Cardiac muscle cell (in vitro differentiated cells and primary cell): Measurements from ENCODE around the gene ANXA5. TPM values are rescaled to one million over a fixed set of nuclear protein-coding genes. Genes with fewer than 3 reads are reported as not detected.
A peak's percentile ranks its signal among the peaks of the same experiment; 100 is the strongest.

Experiments
- DNase-seq, 2 donors: peaks; one replicate each; pipeline versions ENCODE4 v3.0.0 to v3.0.0-alpha.2; 2010 to 2017; ENCODE audit warnings: low read depth in 1 of 2, low spot score in 1 of 2
- H3K27ac ChIP-seq: fragments of 200-600 bp; sonication (generic); 2 replicates; pipeline ENCODE4 v1.5.1; 2016
- H3K27me3 ChIP-seq: fragments of 200-600 bp; sonication (generic); 2 replicates; pipeline ENCODE4 v1.6.0; 2016; ENCODE audit warnings: control low read depth
- H3K36me3 ChIP-seq: fragments of 200-600 bp; sonication (generic); 2 replicates; pipeline ENCODE4 v1.5.1; 2016; ENCODE audit warnings: control low read depth
- H3K4me1 ChIP-seq: fragments of 200-600 bp; sonication (generic); 2 replicates; pipeline ENCODE4 v1.8.1; 2017; ENCODE audit warnings: low read depth, mild to moderate bottlenecking, mixed run types
- H3K4me3 ChIP-seq: fragments of 200-600 bp; sonication (generic); 2 replicates; pipeline ENCODE4 v1.5.1; 2016; ENCODE audit warnings: mild to moderate bottlenecking
- H3K9me3 ChIP-seq: fragments of 200-600 bp; sonication (generic); 2 replicates; pipeline ENCODE4 v1.5.1; 2017; ENCODE audit warnings: low read depth, mild to moderate bottlenecking, control low read depth
- polyA plus RNA-seq: library from polyadenylated mRNA; unstranded; fragments of >200 nt; fragmentation: Nextera tagmentation; extraction: Ambion mirVana; gene quantifications from 2 replicates; pipeline ENCODE4 v1.2.1, GENCODE V29; 2016
- total RNA-seq: library from RNA; depleted of rRNA; stranded (reverse); fragments of >200 nt; gene quantifications from 2 replicates; pipeline ENCODE4 v1.2.3, GENCODE V29; 2016
- TF ChIP-seq, protein P1 (sequence below): IDR thresholded peaks from 2 replicates; pipeline ENCODE4 v1.5.1; 2012; ENCODE audit warnings: low read depth, mild to moderate bottlenecking, low read length

Gene ANXA5
- total and polyA plus RNA-seq, 2 experiments from 2014 or later = 98.2 to 263 TPM

DNA sequence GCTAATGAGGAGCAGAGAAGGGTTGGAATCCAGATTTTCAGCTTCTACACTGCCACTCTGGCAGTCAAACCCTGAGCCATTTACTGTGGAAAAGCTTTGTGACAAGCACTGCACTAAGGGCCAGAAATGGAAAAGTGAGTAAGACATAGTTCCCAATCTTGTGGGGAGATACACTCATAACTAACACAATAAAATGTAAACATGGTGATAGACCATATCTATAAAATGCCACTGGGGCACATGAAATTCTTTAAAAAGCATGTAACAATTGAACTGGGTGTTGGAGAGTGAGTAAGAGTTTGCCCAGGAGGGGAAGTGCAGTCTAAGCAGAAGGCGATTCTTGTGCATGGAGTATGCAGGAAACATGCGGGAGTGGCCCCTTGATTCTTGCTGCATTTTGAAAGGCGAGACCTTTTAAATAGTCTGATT, 32.0 kb upstream of the ANXA5 start:
- Histone ChIP-seq H3K4me1 (no peaks in the 10 kb centered on the region), H3K9me3 (no peaks in the 10 kb centered on the region), H3K27ac (no peak overlapping the region), H3K4me3 (no peak overlapping the region), H3K27me3 (no peaks in the 10 kb centered on the region), H3K36me3 (no peaks in the 10 kb centered on the region)
- peak in 1 of 2 donors; percentile 57 for DNase-seq
- TF ChIP-seq, protein P1, sequence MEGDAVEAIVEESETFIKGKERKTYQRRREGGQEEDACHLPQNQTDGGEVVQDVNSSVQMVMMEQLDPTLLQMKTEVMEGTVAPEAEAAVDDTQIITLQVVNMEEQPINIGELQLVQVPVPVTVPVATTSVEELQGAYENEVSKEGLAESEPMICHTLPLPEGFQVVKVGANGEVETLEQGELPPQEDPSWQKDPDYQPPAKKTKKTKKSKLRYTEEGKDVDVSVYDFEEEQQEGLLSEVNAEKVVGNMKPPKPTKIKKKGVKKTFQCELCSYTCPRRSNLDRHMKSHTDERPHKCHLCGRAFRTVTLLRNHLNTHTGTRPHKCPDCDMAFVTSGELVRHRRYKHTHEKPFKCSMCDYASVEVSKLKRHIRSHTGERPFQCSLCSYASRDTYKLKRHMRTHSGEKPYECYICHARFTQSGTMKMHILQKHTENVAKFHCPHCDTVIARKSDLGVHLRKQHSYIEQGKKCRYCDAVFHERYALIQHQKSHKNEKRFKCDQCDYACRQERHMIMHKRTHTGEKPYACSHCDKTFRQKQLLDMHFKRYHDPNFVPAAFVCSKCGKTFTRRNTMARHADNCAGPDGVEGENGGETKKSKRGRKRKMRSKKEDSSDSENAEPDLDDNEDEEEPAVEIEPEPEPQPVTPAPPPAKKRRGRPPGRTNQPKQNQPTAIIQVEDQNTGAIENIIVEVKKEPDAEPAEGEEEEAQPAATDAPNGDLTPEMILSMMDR = no peak

- H3K4me1 ChIP-seq = no peaks in the 10 kb centered on the region
- no peak overlapping the region for H3K4me3 ChIP-seq
- no peaks in the 10 kb centered on the region for H3K27me3 ChIP-seq
- TF ChIP-seq, protein P1 = no peak
- H3K27ac ChIP-seq = no peak overlapping the region
- no peaks in the 10 kb centered on the region for H3K36me3 ChIP-seq
- H3K9me3 ChIP-seq = no peaks in the 10 kb centered on the region
- DNase-seq = peak in 1 of 2 donors; percentile 74
Measured at GRCh38 chr4:121728066-121728465, 31.3 kb upstream of the ANXA5 start.

DNA sequence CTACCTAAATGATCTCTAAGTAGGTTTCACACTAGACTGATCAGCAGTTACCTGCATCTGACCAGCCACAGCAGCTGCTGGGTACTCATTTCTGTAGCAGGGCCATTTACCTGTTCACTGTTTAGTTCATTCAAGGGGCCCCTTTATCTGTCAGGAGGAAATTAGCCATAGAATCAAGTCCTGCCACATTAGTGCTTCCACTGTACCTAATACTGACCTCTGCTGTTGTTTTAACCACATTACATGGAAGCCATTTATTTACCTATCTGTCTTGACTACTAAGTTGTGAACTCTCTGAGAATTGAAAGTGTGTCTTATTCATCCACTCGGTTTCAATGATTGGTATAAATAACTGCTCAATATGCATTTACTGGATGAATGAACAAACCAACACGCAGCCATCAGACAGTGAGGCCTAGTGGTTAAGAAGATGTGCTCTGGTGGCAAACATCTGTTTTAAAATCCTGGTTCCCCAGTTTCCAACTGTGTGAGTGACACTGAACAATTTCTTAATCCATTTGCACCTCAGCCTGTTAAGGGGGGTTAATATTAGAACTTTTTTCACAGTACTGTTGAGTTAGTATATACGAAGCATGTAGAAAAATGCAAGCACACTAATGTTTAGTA, 30.0 kb upstream of the ANXA5 start:
- Histone ChIP-seq H3K4me3 (no peak overlapping the region), H3K27ac (no peak overlapping the region), H3K9me3 (no peaks in the 10 kb centered on the region), H3K27me3 (no peaks in the 10 kb centered on the region), H3K36me3 (no peaks in the 10 kb centered on the region), H3K4me1 (no peaks in the 10 kb centered on the region)
- TF ChIP-seq, protein P1 = peak; percentile 69
- DNase-seq = peak; percentile 57 to 81

DNA sequence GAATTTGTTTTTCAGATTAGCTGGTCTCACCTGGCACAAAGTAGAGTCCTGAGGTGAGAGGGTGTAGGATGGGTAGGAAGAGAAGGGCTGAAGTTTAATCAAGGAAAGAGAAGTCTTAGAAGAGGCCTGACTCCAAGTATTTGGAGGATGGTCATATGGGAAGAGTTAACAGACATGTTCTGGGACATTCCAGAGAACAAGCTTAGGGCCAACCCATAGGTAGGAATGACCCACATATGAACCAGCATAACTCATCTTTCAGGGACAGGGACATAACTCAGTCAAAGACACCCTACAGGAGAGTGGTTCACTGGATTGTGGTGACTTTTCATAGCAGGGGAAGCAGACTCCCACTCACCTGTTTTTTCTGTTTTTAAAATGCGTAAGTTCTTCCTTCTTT, 27.9 kb upstream of the ANXA5 start:
- DNase-seq = no peak
- no peaks in the 10 kb centered on the region for H3K27me3 ChIP-seq
- H3K9me3 ChIP-seq = no peaks in the 10 kb centered on the region
- no peak overlapping the region for H3K4me3 ChIP-seq
- no peak overlapping the region for H3K27ac ChIP-seq
- no peaks in the 10 kb centered on the region for H3K4me1 ChIP-seq
- TF ChIP-seq, protein P1 = no peak
- H3K36me3 ChIP-seq = no peaks in the 10 kb centered on the region

DNA sequence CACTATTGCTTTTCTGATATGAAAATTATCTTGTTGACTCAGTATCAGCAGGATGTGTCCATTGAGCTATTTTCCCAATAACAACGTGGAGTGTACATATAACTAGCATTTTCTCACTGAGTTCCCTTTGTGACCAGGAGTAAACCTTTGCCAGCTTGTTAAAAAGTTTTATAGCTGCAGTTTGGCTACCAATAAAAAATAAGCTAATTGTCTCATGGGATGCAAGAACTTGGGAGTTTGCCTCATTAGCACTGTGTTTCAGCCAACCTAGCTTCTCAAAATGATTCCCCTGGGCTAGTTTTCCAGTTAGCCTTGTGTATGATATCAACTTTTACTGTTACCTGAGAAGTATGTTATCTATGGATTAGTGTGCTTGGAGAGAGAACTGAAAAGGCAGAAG, 24.9 kb upstream of the ANXA5 start:
- Histone ChIP-seq H3K4me1 (no peaks in the 10 kb centered on the region), H3K36me3 (no peaks in the 10 kb centered on the region)
- TF ChIP-seq, protein P1 = no peak

More for the DNA sequence above, 24.9 kb upstream of the ANXA5 start:
- Histone ChIP-seq H3K9me3 (no peaks in the 10 kb centered on the region), H3K27ac (no peak overlapping the region), H3K4me3 (no peak overlapping the region), H3K27me3 (no peaks in the 10 kb centered on the region)
- DNase-seq = no peak
